ENCODE measurements around the gene CIB4.

Gene CIB4

GRCh38 chr2:26640781-26641564 lies at the start of gene CIB4:
Gene CIB4, minus strand, starts transcription at chr2:26641366. Its CDS starts 52 bp downstream, at chr2:26641314.
- DNase-seq (ENCODE audit: low read depth, low spot score), result no peak

GRCh38 chr2:26687801-26688200 lies 46.6 kb upstream of the CIB4 start:
- DNase-seq (ENCODE audit: low read depth, low spot score), result no peak

GRCh38 chr2:26687328-26687727 lies 46.2 kb upstream of the CIB4 start:
- no peak for DNase-seq (ENCODE audit: low read depth, low spot score)

- no peak for DNase-seq (ENCODE audit: low read depth, low spot score)
Observed at GRCh38 chr2:26685989-26686839, 45.0 kb upstream of the CIB4 start.

GRCh38 chr2:26685341-26685740 lies 44.2 kb upstream of the CIB4 start:
- DNase-seq (ENCODE audit: low read depth, low spot score), result no peak

- DNase-seq (ENCODE audit: low read depth, low spot score), result no peak
Observed at GRCh38 chr2:26683583-26683982, 42.4 kb upstream of the CIB4 start.

GRCh38 chr2:26682155-26682554 lies 41.0 kb upstream of the CIB4 start:
- DNase-seq (ENCODE audit: low read depth, low spot score), result no peak

- no peak for DNase-seq (ENCODE audit: low read depth, low spot score)
Observed at GRCh38 chr2:26681656-26682055, 40.5 kb upstream of the CIB4 start.

- DNase-seq (ENCODE audit: low read depth, low spot score), result no peak
Observed at GRCh38 chr2:26679867-26680266, 38.7 kb upstream of the CIB4 start.

- no peak for DNase-seq (ENCODE audit: low read depth, low spot score)
Observed at GRCh38 chr2:26678035-26678434, 36.9 kb upstream of the CIB4 start.

GRCh38 chr2:26675651-26676255 lies 34.6 kb upstream of the CIB4 start:
- DNase-seq (ENCODE audit: low read depth, low spot score), result no peak

- no peak for DNase-seq (ENCODE audit: low read depth, low spot score)
Observed at GRCh38 chr2:26674771-26675170, 33.6 kb upstream of the CIB4 start.

- DNase-seq (ENCODE audit: low read depth, low spot score), result no peak
Observed at GRCh38 chr2:26674002-26674751, 33.0 kb upstream of the CIB4 start.

GRCh38 chr2:26672818-26673393 lies 31.7 kb upstream of the CIB4 start:
- DNase-seq (ENCODE audit: low read depth, low spot score), result no peak

- DNase-seq (ENCODE audit: low read depth, low spot score), result no peak
Observed at GRCh38 chr2:26672112-26672817, 31.1 kb upstream of the CIB4 start.

- DNase-seq (ENCODE audit: low read depth, low spot score), result no peak
Observed at GRCh38 chr2:26671691-26672090, 30.5 kb upstream of the CIB4 start.

GRCh38 chr2:26670931-26671460 lies 29.8 kb upstream of the CIB4 start:
- DNase-seq (ENCODE audit: low read depth, low spot score), result no peak

- no peak for DNase-seq (ENCODE audit: low read depth, low spot score)
Observed at GRCh38 chr2:26670171-26670570, 29.0 kb upstream of the CIB4 start.

GRCh38 chr2:26668856-26669750 lies 27.9 kb upstream of the CIB4 start:
- DNase-seq (ENCODE audit: low read depth, low spot score), result no peak

Measured in activated CD4-positive, CD25-positive, alpha-beta regulatory T cell treated with anti-CD3 and anti-CD28 coated beads, Interleukin-2, amount 50 U/mL, for 16 hours (primary cell).